Skin epidermis (tissue), 12 donors: ENCODE data around the gene TIE1.

Experiments
- H3K27ac ChIP-seq, 21 experiments: fragments of 200-600 bp; sonication (generic) in 11 of 21; one replicate each; pipeline ENCODE4 v1.5.0; 2020; ENCODE audit warnings: mild to moderate bottlenecking in 3 of 21, inconsistent platforms in 2 of 21, moderate library complexity in 2 of 21
- H3K4me3 ChIP-seq, 7 experiments: fragments of 200-600 bp; sonication (generic) in 2 of 7; one replicate each; pipeline ENCODE4 v1.5.0; 2020; ENCODE audit warnings: inconsistent platforms in 2 of 7, mild to moderate bottlenecking in 2 of 7, moderate library complexity in 1 of 7

Gene TIE1

DNA sequence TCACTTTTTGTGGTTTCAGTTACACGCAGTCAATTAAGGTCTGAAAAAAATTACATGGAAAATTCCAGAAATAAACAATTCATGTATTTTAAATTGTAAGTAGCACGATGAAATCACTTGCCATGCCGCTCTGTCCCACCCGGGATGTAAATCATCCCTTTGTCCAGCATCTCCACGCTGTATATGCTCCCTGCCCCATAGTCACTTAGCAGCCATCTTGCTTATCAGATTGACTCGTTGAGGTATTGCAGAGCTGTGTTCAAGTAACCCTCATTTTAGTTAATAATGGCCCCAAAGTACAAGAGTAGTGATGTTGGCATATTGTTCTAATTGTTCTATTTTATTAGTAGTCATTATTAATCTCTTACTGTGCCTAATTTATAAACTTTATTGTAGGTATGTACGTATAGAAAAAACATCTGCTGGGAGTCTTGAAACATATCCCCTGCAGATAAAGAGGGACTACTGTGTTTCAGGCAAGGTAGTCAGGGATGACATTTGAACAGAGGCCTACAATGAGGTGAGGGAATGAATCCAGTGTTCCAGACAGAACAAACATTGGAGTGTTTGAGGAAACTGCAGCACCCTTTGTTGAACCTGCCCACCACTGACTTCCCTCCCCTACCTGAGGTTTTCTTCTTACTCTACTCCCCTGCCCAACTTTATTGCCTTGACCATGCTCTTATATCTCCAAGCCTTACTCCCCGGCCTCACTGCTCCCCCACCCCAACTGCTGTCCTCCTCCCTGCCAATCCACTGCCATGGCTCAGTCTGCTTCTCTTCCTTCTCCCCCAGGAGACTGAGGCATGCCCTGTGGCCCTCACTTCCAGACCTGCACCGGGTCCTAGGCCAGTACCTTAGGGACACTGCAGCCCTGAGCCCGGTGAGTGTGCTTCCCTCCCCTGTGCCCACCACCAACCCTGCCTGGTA lies 50.9 kb downstream of the TIE1 start:
- no peak overlapping the region for H3K27ac ChIP-seq
- H3K4me3 ChIP-seq: no peak overlapping the region

DNA sequence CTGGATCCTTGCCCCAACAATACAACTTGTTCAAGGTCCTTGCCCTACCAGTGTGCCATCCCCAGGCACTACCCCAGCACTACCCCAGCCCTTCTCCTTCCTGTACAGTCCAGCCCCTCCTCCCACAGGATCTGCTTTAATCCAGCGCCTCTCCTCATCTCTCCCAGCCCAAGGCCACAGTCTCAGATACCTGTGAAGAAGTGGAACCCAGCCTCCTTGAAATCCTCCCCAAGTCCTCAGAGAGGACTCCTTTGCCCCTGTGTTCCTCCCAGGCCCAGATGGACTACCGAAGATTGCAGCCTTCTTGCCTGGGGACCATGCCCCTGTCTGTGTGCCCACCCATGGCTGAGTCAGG lies 51.5 kb downstream of the TIE1 start:
- no peak overlapping the region for H3K4me3 ChIP-seq
- H3K27ac ChIP-seq: no peak overlapping the region

DNA sequence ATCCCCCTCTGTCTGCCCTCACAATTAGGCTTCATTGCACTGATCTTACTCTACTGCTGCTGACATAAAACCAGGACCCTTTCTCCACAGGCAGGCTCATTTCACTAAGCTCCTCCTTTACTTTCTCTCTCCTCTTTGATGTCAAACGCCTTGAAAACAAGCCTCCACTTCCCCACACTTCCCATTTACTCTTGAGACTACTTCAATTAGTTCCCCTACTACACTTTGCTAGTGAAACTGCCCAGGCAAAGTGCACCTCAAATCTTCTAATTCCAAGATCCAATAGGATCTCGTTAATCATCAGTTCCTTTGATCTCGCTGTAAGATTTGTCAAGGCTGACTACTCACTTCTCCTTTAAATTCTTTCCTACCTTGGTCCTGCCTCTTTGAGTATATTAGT lies 52.1 kb downstream of the TIE1 start:
- H3K4me3 ChIP-seq: no peak overlapping the region
- H3K27ac ChIP-seq: no peak overlapping the region

GRCh38 chr1:43354471-43354870 lies 53.7 kb downstream of the TIE1 start:
- Histone ChIP-seq H3K27ac (no peak overlapping the region), H3K4me3 (no peak overlapping the region)

DNA sequence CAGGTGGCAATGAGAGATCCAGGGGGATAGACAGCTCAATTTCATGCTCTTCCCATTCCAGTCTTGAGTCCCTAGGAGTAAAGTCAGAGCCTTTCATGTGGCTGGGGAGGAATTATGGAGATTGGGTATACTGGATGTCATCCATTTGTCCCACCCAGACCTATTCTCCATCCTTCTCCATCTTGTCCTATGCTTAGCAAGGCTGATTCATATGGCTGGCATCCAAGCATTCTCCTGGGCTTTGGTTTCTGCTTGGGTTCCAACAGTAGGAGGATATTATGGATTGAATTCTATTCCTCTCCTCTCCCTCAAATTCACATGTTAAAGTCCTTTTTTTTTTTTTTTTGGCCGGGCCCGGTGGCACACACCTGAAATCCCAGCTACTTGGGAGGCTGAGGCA lies 54.2 kb downstream of the TIE1 start:
- Histone ChIP-seq H3K4me3 (no peak overlapping the region), H3K27ac (no peak overlapping the region)

DNA sequence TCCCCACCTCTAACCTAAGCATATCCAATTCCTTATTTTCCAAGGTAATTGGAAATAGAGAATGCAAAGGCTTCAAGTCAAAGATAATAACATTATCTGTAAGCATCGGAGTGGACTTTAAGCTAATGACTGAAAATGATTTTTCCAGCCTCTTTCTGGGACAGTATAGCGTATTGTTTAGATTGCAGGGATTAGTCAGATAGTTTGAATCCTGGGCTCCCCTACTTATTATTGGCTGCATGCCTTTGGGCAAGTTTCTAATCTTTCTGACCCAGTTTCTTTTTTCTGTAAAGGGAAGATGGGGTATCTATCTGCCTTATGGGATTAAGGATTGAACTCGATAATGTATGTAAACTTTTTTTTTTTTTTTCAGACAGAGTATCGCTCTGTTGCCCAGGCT lies 56.5 kb downstream of the TIE1 start:
- peak overlapping the region in 1 of 7 experiments; percentile 55 for H3K4me3 ChIP-seq
- no peak overlapping the region for H3K27ac ChIP-seq

DNA sequence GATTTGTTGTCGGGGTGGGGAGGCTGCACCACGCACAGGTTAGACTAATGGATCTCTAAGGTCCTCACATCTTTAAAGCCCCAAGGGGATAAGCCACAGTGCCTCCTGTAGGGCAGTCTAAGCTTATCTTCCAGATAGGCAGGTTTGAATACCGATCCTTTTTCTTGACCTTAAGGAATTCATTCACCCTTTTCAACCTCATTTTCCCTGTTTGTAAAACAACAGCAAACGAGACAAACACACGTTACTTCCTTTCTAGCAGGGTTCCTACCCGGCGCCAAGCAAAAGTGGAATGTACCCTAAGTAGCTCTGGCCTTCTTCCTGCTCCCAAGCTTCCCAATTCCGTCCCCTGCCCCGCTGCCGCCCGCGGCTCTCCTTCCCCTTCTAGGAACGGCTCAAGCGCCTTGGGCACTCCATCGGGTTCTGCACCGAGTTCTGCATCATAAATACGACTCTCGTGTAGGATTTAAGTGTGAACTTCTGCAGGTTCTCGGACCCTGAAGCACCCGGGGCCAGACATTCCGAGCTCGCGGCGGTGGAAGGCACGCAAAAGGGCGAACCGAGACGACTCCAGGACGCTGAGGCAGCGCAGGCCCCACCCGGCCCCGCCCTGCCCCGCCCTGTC lies 57.5 kb downstream of the TIE1 start:
- peak overlapping the region; percentile 36 to 99 (median 93) for H3K27ac ChIP-seq
- peak overlapping the region; percentile 44 to 66 (median 55) for H3K4me3 ChIP-seq

- peak within 1 kb of the TSS; percentile 44 to 66 (median 55) for H3K4me3 ChIP-seq
- H3K27ac ChIP-seq: peak within 1 kb of the TSS; percentile 36 to 99 (median 93)
Measured at GRCh38 chr1:43358746-43359693, 58.2 kb downstream of the TIE1 start, which contains the start of gene CDC20. TSS of gene CDC20 (plus strand) at chr1:43358981. CDS start at chr1:43359216, 235 bp downstream.

GRCh38 chr1:43359696-43360095 lies 58.9 kb downstream of the TIE1 start:
- H3K4me3 ChIP-seq: peak overlapping the region in 6 of 7 experiments; percentile 44 to 66 (median 55)
- H3K27ac ChIP-seq: peak overlapping the region in 2 of 21 experiments; percentile 59 to 92

DNA sequence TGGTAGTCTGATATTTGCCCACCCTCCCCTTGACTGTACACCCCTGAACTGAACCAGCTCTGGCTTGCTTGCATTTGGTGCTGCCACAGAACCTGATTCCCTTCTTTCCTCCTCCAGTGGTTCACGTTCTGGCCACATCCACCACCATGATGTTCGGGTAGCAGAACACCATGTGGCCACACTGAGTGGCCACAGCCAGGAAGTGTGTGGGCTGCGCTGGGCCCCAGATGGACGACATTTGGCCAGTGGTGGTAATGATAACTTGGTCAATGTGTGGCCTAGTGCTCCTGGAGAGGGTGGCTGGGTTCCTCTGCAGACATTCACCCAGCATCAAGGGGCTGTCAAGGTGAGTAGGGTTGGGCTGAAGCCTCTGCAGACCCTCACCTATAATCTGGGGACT lies 59.8 kb downstream of the TIE1 start:
- Histone ChIP-seq H3K4me3 (peak overlapping the region in 1 of 7 experiments; percentile 59), H3K27ac (no peak overlapping the region)

DNA sequence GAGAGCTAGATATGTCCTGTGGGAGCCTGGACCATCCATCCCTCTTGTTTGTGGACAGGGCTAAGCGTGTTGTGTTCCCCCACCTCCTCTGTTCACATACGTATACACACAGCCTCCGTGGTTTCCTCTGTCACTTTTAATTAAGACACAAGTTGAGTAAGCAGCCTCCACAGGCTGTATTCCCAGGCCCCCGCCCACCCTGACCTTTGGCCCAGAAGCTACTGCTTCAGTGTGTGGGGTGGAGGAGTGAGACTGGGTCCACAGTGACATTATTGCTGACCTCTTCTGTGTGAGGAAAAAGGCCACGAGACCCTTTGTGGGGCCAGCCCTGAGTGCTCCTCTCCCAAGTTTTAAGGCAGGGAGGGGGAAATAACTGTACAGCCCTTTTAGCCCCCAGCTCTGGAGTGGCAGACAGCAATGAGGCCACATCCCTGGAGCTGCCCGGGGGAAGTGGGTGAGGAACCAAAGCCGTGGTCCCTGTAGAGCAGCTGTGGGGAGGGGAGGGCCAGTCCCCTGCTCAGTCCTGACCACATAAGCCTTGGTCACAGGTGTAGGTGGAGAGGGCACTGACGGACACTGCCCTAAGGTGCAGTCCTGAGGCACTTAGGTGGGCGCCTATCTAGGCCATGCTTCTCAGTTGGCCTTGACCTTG lies 62.6 kb downstream of the TIE1 start:
- H3K27ac ChIP-seq: no peak overlapping the region
- no peak overlapping the region for H3K4me3 ChIP-seq

- peak overlapping the region in 2 of 21 experiments; percentile 39 to 98 for H3K27ac ChIP-seq
- H3K4me3 ChIP-seq: no peak overlapping the region
Measured at GRCh38 chr1:43363935-43364525, 63.2 kb downstream of the TIE1 start.

DNA sequence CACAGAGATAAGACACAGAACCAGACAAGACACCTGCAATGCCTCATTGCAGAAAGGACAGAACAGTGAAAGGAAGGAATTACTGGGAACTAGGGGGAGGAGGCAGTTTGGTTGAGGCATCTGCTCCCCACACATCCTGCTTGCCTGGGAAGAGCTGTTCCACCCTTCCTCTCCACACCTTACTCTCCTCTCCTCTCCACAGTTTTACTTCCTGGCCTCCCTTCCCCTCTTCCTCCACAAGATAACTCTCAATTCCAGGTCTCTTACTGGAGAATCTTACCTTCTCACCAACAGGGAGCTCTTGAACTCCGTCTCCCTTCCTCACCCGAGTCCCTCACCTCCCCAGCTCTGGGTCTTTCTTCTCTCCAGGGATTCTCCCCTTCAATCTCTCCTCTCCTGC lies 64.9 kb downstream of the TIE1 start:
- Histone ChIP-seq H3K27ac (peak overlapping the region in 19 of 21 experiments; percentile 50 to 99 (median 97)), H3K4me3 (peak overlapping the region in 6 of 7 experiments; percentile 8 to 89 (median 77))

- H3K4me3 ChIP-seq: peak overlapping the region; percentile 72 to 89 (median 82)
- H3K27ac ChIP-seq: peak overlapping the region in 19 of 21 experiments; percentile 92 to 99 (median 98)
Measured at GRCh38 chr1:43366179-43366578, 65.4 kb downstream of the TIE1 start.

DNA sequence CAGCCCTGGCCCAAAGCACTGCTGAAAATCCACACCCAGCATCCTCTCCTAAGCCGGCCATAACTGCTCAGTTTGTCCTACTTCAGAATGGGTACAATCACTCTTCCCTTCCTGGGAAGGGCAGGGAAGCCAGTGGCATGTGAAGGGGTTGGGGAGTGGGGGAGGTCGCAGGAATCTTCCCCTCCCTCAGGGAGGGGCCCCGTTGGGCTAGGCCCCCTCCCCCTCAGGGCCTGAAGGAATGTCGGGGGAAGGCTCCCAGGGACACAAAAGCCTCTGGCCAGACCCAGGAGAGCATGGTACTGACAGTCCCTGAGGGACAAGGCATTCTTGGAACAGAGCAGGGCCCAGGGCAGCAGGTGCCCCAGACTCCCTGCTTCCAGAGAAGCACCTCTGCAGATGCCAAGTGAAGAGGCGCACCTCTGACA lies 65.8 kb downstream of the TIE1 start:
- Histone ChIP-seq H3K4me3 (peak overlapping the region; percentile 72 to 89 (median 82)), H3K27ac (peak overlapping the region; percentile 83 to 99 (median 98))

DNA sequence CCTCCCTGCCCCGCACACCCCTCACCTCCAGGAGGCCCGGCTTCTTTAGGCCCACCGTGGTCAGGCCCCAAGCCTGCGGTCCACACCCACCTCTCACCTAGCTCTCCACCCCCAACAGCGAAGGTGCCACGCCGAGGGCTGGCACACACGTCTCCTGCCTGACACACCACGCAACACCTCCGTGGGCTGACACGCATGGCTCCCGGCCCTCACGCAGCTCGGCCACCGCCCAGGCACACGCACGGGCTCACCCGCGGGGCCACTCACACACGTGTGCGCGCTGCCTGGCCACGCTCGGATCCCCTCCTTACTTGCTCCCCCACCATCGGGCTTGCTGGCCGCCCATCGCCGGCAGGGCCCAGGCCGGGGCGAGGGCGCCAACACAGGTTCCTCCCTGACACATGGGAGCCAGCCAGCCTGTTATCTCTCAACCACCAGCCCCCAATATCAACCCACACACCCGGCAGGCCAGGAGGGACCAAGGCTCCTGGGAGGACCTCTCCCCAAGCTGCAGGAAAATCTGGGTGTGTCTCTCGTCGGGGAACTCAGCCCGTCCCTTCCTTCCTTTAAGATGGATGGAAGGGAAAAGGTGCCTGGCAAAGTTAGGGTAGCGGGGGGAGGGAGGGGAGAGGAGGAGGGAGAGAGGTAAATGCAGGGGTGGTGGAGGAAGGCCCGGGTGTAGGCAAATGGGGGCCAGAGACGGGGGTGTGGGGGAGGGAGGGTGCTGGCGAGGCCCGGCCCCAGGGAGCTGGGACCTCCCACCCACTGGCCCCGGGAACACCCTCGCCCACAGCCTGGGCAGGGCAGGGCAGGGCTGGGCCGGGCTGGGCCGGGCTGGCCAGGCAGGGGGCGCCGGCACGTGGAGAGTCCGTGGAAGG lies 66.5 kb downstream of the TIE1 start:
- H3K4me3 ChIP-seq: peak overlapping the region; percentile 72 to 89 (median 82)
- H3K27ac ChIP-seq: peak overlapping the region; percentile 83 to 99 (median 98)

DNA sequence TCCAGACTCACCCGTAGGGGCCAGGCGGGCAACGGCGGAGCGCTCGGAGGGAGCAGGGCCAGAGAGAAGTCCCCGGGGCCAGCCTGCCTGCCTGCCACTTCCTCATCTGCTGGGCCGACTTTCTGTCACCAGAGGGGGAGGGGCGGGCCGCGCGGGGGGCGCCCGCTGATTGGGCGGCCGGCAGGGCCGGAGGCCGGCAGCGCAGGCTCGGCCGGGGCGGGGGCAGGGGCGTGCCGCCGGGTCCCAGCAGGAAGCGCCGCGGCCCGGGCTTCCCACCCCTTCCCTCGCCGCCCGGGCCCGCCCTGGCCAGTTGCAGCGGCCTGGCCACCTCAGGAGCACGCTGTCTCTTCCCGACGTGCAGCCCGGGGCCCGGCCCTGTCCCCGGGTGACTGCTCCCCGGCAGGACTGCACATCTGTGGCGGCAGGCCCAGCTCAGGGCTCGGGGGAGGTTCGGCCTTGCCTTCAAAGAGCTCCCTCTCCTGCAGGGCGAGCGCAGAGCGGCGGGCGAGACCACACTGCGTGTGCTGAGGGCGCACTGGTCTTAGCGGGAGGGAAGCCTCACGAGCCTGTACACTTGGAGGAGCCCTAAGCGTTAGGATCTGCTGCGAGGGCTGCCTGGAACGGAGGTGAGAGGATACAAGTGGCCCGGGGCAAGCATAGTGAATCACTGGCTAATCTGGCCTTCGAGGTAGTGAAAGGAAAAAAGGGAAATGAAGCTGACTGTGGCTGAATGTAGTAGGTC lies 67.3 kb downstream of the TIE1 start, which contains the start of gene ELOVL1:
Gene ELOVL1 (minus strand): TSS at position 108 of the 742 bp plus-strand sequence. CDS start 2,402 bp downstream, outside the sequence.
- H3K4me3 ChIP-seq: peak within 1 kb of the TSS; percentile 72 to 89 (median 82)
- peak within 1 kb of the TSS; percentile 85 to 99 (median 98) for H3K27ac ChIP-seq
